Endothelial cell of umbilical vein (primary cell): ENCODE data around the gene KCNC1.

Source experiments
- EZH2 ChIP-seq: IDR thresholded peaks from 2 replicates; pipeline ENCODE4 v1.6.1; 2012; ENCODE audit warnings: borderline replicate concordance, low read depth, mild to moderate bottlenecking, moderate library complexity, low read length, inconsistent platforms; ENCODE audit not compliant: severe bottlenecking
- JUN ChIP-seq: IDR thresholded peaks from 2 replicates; pipeline ENCODE4 v1.6.1; 2011; ENCODE audit warnings: borderline replicate concordance, low read depth; ENCODE audit not compliant: insufficient read length, insufficient read depth
- MYC ChIP-seq: IDR thresholded peaks from one replicate; pipeline ENCODE4 v1.6.1; 2011; ENCODE audit warnings: mild to moderate bottlenecking, low read depth, low read length
- POLR2AphosphoS5 ChIP-seq: IDR thresholded peaks from 2 replicates; pipeline ENCODE4 v1.6.1; 2012; ENCODE audit warnings: low read depth, mild to moderate bottlenecking, control low read depth, low read length, moderate library complexity; ENCODE audit not compliant: insufficient read depth
- TF ChIP-seq, protein P1 (sequence below), 2 donors: IDR thresholded peaks; 1 replicate in 1 of 2; 2 replicates in 1 of 2; pipeline ENCODE4 v1.5.1; 2011; ENCODE audit warnings: low read length in 2 of 2, mild to moderate bottlenecking in 2 of 2, moderate library complexity in 2 of 2, control low read depth in 1 of 2, inconsistent platforms in 1 of 2, low read depth in 1 of 2; ENCODE audit not compliant: insufficient read depth in 1 of 2; ENCODE audit errors: extremely low read depth in 1 of 2

DNA sequence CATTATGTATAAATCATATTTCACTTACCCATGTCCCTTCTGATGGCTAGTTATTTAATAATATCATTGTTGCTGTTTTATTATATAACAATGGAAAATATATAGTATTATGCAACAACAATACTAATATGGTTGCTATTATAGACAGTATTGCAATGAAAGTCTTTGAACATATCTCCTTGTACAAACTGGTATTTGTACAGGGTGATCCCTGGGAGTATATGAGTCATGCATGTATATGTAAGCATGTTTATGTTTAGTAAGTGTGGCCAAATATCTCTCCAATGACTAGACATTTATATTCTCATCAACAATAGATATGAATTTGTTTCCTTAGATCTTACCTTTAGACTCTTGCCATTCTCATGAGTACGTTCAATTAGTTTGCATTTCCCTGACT lies 55.9 kb downstream of the KCNC1 start:
- peak; percentile 19 for TF ChIP-seq JUN
- TF ChIP-seq, protein P1, sequence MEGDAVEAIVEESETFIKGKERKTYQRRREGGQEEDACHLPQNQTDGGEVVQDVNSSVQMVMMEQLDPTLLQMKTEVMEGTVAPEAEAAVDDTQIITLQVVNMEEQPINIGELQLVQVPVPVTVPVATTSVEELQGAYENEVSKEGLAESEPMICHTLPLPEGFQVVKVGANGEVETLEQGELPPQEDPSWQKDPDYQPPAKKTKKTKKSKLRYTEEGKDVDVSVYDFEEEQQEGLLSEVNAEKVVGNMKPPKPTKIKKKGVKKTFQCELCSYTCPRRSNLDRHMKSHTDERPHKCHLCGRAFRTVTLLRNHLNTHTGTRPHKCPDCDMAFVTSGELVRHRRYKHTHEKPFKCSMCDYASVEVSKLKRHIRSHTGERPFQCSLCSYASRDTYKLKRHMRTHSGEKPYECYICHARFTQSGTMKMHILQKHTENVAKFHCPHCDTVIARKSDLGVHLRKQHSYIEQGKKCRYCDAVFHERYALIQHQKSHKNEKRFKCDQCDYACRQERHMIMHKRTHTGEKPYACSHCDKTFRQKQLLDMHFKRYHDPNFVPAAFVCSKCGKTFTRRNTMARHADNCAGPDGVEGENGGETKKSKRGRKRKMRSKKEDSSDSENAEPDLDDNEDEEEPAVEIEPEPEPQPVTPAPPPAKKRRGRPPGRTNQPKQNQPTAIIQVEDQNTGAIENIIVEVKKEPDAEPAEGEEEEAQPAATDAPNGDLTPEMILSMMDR (IDR thresholded peaks at IDR 0.05; ENCODE audit: extremely low read depth in 1 of 2, insufficient read depth in 1 of 2, low read depth in 1 of 2, low read length in 2 of 2) = no peak
- no peak for TF ChIP-seq EZH2
- TF ChIP-seq POLR2AphosphoS5 = no peak
- no peak for TF ChIP-seq MYC
